C4-2B (cell line): ENCODE results near the gene LCAT.
"Not testable (repeated sequence)": the region's sequence is repeated elsewhere in the genome, so short reads cannot be mapped to it uniquely, and the experiment has no call there.

Source experiments
- H3K27ac ChIP-seq: fragments of 450-650 bp; 2 replicates; pipeline ENCODE4 v1.5.1; 2017
- ZFX ChIP-seq: fragments of 450-650 bp; IDR thresholded peaks from 2 replicates; pipeline ENCODE4 v1.6.1; 2017
- TF ChIP-seq, protein P1 (sequence below): fragments of 450-650 bp; conservative IDR thresholded peaks from 2 replicates; pipeline ENCODE4 v1.5.1; 2017; ENCODE audit warnings: mild to moderate bottlenecking

Gene LCAT

DNA sequence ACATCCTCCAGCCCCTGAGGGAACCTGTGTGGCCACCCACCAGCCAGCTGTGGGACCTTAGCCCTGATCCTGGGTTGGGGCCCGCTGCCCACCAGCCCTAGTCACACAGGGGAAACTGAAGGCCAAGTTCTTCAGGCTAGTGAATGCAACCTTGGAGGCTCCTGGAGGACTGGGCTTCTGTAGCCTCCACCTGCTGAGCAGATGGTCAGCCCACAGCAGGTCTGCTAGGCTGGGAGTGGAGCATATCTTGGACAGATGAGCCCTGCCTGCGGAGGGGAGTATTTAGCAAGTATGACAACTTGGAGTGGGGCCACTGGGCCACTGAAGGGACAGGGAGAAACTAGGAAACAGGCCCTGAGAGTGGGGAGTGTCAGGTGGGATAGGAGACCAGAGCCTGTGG, 32.3 kb upstream of the LCAT start:
- TF ChIP-seq ZFX: no peak
- TF ChIP-seq, protein P1, sequence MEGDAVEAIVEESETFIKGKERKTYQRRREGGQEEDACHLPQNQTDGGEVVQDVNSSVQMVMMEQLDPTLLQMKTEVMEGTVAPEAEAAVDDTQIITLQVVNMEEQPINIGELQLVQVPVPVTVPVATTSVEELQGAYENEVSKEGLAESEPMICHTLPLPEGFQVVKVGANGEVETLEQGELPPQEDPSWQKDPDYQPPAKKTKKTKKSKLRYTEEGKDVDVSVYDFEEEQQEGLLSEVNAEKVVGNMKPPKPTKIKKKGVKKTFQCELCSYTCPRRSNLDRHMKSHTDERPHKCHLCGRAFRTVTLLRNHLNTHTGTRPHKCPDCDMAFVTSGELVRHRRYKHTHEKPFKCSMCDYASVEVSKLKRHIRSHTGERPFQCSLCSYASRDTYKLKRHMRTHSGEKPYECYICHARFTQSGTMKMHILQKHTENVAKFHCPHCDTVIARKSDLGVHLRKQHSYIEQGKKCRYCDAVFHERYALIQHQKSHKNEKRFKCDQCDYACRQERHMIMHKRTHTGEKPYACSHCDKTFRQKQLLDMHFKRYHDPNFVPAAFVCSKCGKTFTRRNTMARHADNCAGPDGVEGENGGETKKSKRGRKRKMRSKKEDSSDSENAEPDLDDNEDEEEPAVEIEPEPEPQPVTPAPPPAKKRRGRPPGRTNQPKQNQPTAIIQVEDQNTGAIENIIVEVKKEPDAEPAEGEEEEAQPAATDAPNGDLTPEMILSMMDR: no peak
- no peak overlapping the region for H3K27ac ChIP-seq

DNA sequence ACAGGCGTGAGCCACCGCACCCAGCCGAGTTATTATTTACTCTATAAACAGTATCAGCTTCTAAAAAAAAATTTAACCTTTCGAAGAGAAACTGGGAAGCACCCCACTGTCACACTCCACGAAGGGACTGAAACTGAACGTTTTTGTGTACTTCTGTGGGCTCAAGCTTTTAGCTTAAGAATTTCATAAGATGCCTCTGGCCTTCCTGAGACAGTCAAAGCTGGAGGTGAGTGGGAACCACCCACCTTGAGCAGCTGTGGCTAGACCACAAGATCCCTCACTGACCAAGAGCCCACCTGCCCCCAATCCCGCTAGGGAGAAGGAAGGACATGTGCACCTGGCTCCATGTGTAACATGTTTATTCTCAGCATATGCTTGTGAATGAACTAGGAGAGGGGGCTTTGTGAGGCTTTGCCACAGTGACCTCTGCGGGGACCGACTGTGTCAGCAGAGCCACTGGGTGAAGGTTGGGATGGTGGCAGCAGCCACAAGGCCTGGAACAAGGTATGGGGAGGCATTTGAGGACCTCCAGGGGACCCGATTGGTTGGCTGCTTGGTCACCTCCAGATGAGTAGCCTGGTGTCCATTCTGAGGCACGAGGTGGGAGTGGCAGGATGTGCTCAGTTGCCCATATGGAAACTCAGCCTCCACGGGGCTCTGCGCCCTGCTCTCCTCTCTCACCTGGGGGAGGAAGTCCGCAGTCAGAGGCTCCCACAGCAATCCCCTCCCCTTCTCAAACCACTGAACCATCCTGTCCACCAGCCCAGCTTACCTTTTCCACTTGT, 31.6 kb upstream of the LCAT start:
- TF ChIP-seq ZFX: no peak
- TF ChIP-seq, protein P1: no peak

DNA sequence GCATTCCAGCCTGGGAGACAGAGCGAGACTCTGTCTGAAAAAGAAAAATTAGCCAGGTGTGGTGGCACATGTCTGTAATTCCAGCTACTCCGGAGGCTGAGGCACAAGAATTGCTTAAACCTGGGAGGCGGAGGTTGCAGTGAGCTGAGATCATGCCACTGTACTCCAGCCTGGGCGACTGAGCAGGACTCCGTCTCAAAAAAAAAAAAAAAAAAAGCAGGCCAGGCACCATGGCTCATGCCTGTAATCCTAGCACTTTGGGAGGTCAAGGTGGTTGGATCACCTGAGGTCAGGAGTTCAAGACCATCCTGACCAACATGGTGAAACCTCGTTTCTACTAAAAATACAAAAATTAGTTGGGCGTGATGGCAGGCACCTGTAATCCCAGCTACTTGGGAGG, 28.4 kb upstream of the LCAT start:
- not testable (repeated sequence) for H3K27ac ChIP-seq

More for the DNA sequence above, 31.6 kb upstream of the LCAT start:
- H3K27ac ChIP-seq: no peak overlapping the region

DNA sequence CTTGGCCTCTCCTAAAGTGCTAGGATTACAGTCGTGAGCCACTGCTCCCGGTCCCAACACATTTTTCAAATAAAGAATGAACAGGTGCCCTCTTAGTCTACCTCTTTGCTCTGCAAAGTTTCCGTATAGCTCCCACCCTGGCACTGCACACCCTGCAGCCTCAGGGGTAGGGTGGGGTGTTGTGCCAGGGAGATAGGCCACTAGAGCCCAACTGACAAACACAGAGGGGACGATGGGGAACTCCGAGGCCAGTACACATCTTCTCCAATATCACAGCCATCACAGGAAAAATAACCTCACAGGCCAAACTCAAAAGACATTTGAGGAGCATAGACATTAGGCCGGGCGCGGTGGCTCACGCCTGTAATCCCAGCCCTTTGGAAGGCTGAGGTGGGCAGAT, 27.2 kb upstream of the LCAT start:
- TF ChIP-seq ZFX: no peak
- H3K27ac ChIP-seq: no peak overlapping the region

DNA sequence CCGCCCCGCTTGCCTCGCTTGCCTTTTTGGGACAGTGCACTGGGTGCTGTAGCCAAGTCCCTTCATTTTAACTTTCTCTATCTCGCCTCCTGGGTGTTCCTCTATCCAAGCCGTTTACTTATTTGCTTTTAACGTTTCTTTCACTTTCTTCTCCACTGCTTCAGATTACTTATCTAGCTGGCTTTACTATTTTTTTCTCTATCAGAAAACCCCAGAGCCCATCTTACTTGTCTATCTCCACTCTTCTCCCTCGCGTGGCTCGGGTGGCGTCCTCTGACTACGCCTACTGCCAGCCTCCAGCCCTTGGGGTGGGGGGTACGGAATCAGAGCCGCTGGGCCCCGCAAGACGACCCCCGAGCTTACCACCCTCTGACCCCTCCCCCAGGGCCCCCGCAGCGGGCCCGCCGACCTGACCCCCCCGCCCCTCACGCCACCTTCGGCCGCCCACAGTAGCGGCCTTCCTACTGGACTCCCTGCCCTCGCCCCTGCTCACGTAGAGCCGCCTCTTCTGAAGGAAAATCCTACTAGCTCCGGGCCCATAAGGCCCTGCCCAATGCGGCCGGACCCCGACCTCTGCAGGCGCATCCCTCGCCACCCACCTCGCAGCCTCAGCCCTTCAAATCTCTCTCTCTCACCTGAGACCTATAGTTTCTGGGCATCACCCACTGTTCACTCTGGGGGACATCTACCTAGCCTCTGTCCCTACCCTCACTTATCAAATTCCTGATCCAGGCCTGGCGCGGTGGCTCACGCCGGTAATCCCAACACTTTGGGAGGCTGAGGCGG, 25.5 kb upstream of the LCAT start:
- H3K27ac ChIP-seq: no peak overlapping the region
- TF ChIP-seq ZFX: no peak
- TF ChIP-seq, protein P1: no peak

DNA sequence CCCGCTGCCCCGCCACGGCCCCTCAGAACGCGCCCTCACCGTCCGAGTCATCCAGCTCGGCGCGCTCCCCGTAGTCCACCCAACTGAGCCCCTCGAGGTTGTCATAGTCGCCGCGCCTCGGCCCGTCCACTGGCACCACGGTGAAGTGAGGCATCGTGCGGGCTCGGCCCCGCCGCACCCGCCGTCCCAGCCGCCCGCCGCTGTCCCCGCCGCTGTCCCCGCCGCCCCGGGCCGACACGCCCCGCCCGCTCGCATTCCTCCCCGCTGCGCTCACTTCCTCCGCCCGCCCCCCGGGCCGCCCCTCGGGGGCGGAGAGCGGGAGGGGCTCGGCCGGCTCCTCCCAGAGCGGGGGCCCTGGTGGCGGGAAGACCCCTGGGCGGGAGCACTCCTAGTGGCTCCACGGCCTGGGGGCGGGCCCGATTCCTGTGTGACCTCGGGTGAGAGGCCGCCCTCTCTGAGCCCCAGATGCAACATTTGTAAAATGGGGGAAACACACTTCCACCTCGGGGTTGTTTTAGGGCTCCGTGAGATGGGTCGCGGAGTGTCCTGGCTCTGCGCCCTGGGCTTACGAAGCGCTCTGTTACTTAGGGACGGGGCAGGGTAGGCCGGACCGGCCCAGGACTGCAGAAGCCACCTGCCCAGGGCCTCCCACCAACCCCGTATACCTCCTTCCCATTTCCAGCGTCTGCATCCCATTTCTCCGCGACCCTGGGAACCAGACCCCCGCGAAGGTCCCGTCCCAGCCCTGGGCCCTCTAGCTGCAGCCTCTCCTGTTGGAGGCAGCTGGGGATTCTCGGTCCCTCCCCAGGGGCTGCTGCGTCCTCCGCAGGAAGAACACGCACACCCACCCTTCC, 24.7 kb upstream of the LCAT start, which contains the start of gene SLC12A4:
Gene SLC12A4, minus strand, starts transcription at position 238 of the 854 bp plus-strand sequence. Its CDS starts 84 bp downstream, at position 154.
- no peak within 1 kb of the TSS for H3K27ac ChIP-seq
- TF ChIP-seq ZFX: no peak
- TF ChIP-seq, protein P1: no peak

DNA sequence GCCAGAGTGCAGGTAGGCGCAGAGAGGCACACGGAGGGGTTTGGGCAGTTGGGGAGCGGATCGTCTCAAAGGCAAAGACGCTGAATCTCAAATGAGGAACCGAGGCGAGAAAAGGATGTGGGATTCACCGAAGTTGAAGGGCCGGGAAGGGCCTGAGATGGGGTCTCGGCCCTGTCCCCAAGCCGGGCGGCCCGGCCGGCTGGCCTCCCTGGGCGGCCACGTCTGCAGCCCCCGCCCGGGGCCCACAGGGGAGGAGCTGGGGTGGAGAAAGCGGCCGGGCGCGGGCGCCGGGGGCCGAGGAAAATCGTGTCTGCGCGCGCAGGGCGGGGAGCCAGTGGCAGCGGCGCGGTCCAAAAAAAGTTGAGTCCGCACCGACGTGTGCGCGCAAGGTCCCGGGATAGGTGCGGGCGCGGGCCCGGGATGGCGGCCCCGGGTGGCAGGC, 24.1 kb upstream of the LCAT start:
- TF ChIP-seq, protein P1: no peak
- H3K27ac ChIP-seq: no peak overlapping the region
